GM12892 (cell line): ENCODE measurements around the gene TANK.

Source experiments
- POLR2A ChIP-seq: IDR thresholded peaks from 2 replicates; pipeline ENCODE4 v1.6.1; 2011; ENCODE audit warnings: low read depth, low read length, control low read depth
- POLR2AphosphoS5 ChIP-seq: IDR thresholded peaks from 2 replicates; pipeline ENCODE4 v1.6.1; 2011; ENCODE audit warnings: low read depth, low read length, control low read depth
- TAF1 ChIP-seq: IDR thresholded peaks from 2 replicates; pipeline ENCODE4 v1.6.1; 2011; ENCODE audit warnings: low read depth, mild to moderate bottlenecking, control low read depth, low read length, borderline replicate concordance

DNA sequence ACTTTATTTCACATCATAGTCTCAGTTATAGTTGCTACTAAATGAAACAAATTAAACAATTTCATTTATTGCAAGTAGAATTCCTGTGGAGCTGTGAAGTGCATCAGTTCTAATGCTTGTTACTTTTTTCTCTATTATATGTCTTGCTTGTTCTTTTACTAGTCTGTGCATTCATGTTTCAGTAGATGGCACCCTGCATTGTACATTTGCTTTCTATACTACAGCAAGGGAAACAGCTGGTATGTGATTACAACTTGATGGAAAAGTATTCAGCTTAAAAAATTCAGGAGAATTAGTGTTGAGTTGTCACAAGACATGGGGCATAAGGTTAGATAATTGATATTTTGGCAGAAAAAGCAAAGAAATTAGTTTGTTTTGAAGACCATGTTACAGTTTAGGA lies 72.3 kb downstream of the TANK start:
- no peak for TF ChIP-seq TAF1
- TF ChIP-seq POLR2AphosphoS5 = no peak
- TF ChIP-seq POLR2A = no peak
